ENCODE data around the gene POLR3G.

DNA sequence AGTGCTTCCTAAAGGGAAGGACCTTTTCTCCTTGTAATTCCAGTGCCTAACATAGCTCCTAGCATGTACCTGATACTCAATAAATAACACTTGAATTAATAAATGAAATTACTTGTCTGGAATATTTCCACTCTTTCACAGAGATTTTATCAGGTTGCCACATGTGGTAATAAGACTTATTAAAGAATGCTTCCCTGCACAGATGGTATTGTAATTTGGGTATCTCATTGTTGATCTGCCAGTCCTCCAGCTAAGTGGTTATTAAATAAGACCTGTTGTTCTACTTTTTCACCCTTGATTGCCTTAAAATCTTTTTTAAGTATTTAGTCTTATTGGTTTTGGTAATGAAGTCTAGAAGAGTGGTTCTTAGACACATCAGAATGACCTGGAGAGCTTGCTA, 37.0 kb upstream of the POLR3G start:
- TF ChIP-seq, protein P1, sequence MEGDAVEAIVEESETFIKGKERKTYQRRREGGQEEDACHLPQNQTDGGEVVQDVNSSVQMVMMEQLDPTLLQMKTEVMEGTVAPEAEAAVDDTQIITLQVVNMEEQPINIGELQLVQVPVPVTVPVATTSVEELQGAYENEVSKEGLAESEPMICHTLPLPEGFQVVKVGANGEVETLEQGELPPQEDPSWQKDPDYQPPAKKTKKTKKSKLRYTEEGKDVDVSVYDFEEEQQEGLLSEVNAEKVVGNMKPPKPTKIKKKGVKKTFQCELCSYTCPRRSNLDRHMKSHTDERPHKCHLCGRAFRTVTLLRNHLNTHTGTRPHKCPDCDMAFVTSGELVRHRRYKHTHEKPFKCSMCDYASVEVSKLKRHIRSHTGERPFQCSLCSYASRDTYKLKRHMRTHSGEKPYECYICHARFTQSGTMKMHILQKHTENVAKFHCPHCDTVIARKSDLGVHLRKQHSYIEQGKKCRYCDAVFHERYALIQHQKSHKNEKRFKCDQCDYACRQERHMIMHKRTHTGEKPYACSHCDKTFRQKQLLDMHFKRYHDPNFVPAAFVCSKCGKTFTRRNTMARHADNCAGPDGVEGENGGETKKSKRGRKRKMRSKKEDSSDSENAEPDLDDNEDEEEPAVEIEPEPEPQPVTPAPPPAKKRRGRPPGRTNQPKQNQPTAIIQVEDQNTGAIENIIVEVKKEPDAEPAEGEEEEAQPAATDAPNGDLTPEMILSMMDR (IDR thresholded peaks at IDR 0.05): no peak
- no peak for TF ChIP-seq POLR2AphosphoS5 (IDR thresholded peaks at IDR 0.05; ENCODE audit: low read depth, low read length)
- TF ChIP-seq, protein P2, sequence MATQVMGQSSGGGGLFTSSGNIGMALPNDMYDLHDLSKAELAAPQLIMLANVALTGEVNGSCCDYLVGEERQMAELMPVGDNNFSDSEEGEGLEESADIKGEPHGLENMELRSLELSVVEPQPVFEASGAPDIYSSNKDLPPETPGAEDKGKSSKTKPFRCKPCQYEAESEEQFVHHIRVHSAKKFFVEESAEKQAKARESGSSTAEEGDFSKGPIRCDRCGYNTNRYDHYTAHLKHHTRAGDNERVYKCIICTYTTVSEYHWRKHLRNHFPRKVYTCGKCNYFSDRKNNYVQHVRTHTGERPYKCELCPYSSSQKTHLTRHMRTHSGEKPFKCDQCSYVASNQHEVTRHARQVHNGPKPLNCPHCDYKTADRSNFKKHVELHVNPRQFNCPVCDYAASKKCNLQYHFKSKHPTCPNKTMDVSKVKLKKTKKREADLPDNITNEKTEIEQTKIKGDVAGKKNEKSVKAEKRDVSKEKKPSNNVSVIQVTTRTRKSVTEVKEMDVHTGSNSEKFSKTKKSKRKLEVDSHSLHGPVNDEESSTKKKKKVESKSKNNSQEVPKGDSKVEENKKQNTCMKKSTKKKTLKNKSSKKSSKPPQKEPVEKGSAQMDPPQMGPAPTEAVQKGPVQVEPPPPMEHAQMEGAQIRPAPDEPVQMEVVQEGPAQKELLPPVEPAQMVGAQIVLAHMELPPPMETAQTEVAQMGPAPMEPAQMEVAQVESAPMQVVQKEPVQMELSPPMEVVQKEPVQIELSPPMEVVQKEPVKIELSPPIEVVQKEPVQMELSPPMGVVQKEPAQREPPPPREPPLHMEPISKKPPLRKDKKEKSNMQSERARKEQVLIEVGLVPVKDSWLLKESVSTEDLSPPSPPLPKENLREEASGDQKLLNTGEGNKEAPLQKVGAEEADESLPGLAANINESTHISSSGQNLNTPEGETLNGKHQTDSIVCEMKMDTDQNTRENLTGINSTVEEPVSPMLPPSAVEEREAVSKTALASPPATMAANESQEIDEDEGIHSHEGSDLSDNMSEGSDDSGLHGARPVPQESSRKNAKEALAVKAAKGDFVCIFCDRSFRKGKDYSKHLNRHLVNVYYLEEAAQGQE (IDR thresholded peaks at IDR 0.05; ENCODE audit: insufficient read depth in 1 of 2, low read depth in 2 of 2, low read length in 1 of 2): no peak
- no peak for TF ChIP-seq SIN3A (IDR thresholded peaks at IDR 0.05; ENCODE audit: borderline replicate concordance, insufficient read depth, low read depth, low read length)
